Neural progenitor cell (in vitro differentiated cells): ENCODE results near the gene PRSS27.

Experiments used
- CTCF ChIP-seq: fragments of 200-600 bp; sonication (generic); IDR thresholded peaks from 2 replicates; pipeline ENCODE4 v1.5.1; 2017; ENCODE audit warnings: antibody characterized with exemption, mild to moderate bottlenecking
- EZH2 ChIP-seq: fragments of 200-600 bp; sonication (generic); IDR thresholded peaks from 2 replicates; pipeline ENCODE4 v1.6.1; 2017; ENCODE audit warnings: antibody characterized with exemption, mild to moderate bottlenecking, moderate library complexity

GRCh38 chr16:2743007-2743810, 23.2 kb upstream of the PRSS27 start:
- TF ChIP-seq CTCF (no peak), EZH2 (no peak)
